ENCODE data around the gene FAM131B.

DNA sequence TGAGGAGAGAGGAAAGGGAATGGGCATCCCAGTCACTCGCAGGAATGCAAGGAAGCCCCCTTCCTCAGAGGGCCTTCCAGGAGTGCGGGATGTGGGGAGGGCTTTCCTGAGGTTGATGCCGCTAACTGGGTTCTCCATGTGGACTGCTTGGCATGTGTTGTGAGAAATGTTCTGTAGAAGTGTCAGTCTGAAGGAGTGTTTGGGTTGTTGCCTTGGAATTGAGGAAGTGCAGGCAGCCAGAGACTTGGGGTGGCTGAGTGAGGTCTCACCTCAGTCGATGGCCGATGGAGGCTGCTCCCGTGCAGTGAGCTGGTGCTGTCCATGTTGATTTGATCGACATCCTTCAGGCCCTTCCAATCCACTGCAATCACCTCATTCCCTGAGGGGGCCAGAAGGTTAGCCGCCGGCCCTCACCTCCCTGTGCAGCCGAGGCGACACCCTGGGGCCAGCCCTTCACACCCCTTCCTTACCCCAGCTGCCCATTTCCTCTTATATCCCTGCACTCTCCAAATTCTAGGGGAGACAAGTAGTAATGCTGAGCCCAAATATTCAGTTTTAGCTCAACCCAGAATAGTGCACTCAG, 2.7 kb downstream of the FAM131B start:
- TF ChIP-seq, protein P1, sequence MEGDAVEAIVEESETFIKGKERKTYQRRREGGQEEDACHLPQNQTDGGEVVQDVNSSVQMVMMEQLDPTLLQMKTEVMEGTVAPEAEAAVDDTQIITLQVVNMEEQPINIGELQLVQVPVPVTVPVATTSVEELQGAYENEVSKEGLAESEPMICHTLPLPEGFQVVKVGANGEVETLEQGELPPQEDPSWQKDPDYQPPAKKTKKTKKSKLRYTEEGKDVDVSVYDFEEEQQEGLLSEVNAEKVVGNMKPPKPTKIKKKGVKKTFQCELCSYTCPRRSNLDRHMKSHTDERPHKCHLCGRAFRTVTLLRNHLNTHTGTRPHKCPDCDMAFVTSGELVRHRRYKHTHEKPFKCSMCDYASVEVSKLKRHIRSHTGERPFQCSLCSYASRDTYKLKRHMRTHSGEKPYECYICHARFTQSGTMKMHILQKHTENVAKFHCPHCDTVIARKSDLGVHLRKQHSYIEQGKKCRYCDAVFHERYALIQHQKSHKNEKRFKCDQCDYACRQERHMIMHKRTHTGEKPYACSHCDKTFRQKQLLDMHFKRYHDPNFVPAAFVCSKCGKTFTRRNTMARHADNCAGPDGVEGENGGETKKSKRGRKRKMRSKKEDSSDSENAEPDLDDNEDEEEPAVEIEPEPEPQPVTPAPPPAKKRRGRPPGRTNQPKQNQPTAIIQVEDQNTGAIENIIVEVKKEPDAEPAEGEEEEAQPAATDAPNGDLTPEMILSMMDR (IDR thresholded peaks at IDR 0.05 in 8 of 11, conservative IDR thresholded peaks at IDR 0.05 in 3 of 11) = no peak
- TF ChIP-seq POLR2A (IDR thresholded peaks at IDR 0.05) (no peak), POLR2AphosphoS5 (IDR thresholded peaks at IDR 0.05) (no peak)

Measured in spleen (tissue), 7 donors.